Fibroblast of gingiva (primary cell): ENCODE measurements around the gene GLYATL3.

Source experiments
- DNase-seq: peaks from one replicate; pipeline ENCODE4 v3.0.0-alpha.2; 2011; ENCODE audit warnings: low read depth

The GLYATL3 gene

GRCh38 chr6:49514571-49515484, 15.1 kb downstream of the GLYATL3 start:
- DNase-seq: no peak

- no peak for DNase-seq
Observed at GRCh38 chr6:49515485-49516146, 15.9 kb downstream of the GLYATL3 start.

- DNase-seq: no peak
Observed at GRCh38 chr6:49516147-49516505, 16.4 kb downstream of the GLYATL3 start.

GRCh38 chr6:49517919-49518318, 18.2 kb downstream of the GLYATL3 start:
- DNase-seq: no peak

GRCh38 chr6:49519660-49520059, 19.9 kb downstream of the GLYATL3 start:
- no peak for DNase-seq

- DNase-seq: no peak
Observed at GRCh38 chr6:49522710-49523593, 23.2 kb downstream of the GLYATL3 start.

- DNase-seq: no peak
Observed at GRCh38 chr6:49523901-49524300, 24.2 kb downstream of the GLYATL3 start.

- DNase-seq: no peak
Observed at GRCh38 chr6:49524541-49524940, 24.8 kb downstream of the GLYATL3 start.

GRCh38 chr6:49526598-49526997, 26.9 kb downstream of the GLYATL3 start:
- no peak for DNase-seq

GRCh38 chr6:49527320-49527719, 27.6 kb downstream of the GLYATL3 start:
- no peak for DNase-seq

GRCh38 chr6:49528571-49528970, 28.8 kb downstream of the GLYATL3 start:
- DNase-seq: no peak

- no peak for DNase-seq
Observed at GRCh38 chr6:49530141-49530776, 30.5 kb downstream of the GLYATL3 start.

- DNase-seq: peak; percentile 40
Observed at GRCh38 chr6:49531774-49532569, 32.2 kb downstream of the GLYATL3 start.

- DNase-seq: no peak
Observed at GRCh38 chr6:49535795-49536194, 36.1 kb downstream of the GLYATL3 start.

GRCh38 chr6:49539102-49539501, 39.4 kb downstream of the GLYATL3 start:
- no peak for DNase-seq

- no peak for DNase-seq
Observed at GRCh38 chr6:49540614-49541013, 40.9 kb downstream of the GLYATL3 start.

GRCh38 chr6:49541210-49541724, 41.5 kb downstream of the GLYATL3 start:
- DNase-seq: peak; percentile 59

GRCh38 chr6:49541936-49542335, 42.2 kb downstream of the GLYATL3 start:
- no peak for DNase-seq

- no peak for DNase-seq
Observed at GRCh38 chr6:49543087-49543858, 43.5 kb downstream of the GLYATL3 start.

GRCh38 chr6:49546331-49546730, 46.6 kb downstream of the GLYATL3 start:
- DNase-seq: no peak
